Activated T-cell treated with anti-CD3 and anti-CD28 coated beads for 1 hour (primary cell): ENCODE results near the gene ENDOU.

Experiments
- DNase-seq: peaks from one replicate; pipeline ENCODE4 v3.0.0-alpha.2; 2020; ENCODE audit warnings: low read depth

Gene ENDOU

GRCh38 chr12:47757840-47758583, 32.7 kb upstream of the ENDOU start:
- no peak for DNase-seq

- DNase-seq, result no peak
These were observed 32.1 kb upstream of the ENDOU start for GRCh38 chr12:47757364-47757839.

- DNase-seq, result no peak
These were observed 30.6 kb upstream of the ENDOU start for GRCh38 chr12:47755655-47756562.

- DNase-seq, result no peak
These were observed 29.6 kb upstream of the ENDOU start for GRCh38 chr12:47754881-47755280.

GRCh38 chr12:47754126-47754525, 28.8 kb upstream of the ENDOU start:
- DNase-seq, result no peak

- DNase-seq, result no peak
These were observed 28.0 kb upstream of the ENDOU start for GRCh38 chr12:47753021-47754001.

- DNase-seq, result no peak
These were observed 27.3 kb upstream of the ENDOU start for GRCh38 chr12:47752552-47752951.

GRCh38 chr12:47752121-47752520, 26.8 kb upstream of the ENDOU start:
- no peak for DNase-seq

- no peak for DNase-seq
These were observed 26.3 kb upstream of the ENDOU start for GRCh38 chr12:47751561-47751960.

GRCh38 chr12:47750916-47751470, 25.7 kb upstream of the ENDOU start:
- no peak for DNase-seq

GRCh38 chr12:47750229-47750798, 25.0 kb upstream of the ENDOU start:
- DNase-seq, result no peak

- DNase-seq, result no peak
These were observed 23.6 kb upstream of the ENDOU start for GRCh38 chr12:47748899-47749298.

- DNase-seq, result no peak
These were observed 23.2 kb upstream of the ENDOU start for GRCh38 chr12:47748507-47748828.

GRCh38 chr12:47747596-47748506, 22.6 kb upstream of the ENDOU start:
- DNase-seq, result no peak

- no peak for DNase-seq
These were observed 21.8 kb upstream of the ENDOU start for GRCh38 chr12:47747126-47747525.

GRCh38 chr12:47746523-47746922, 21.2 kb upstream of the ENDOU start:
- no peak for DNase-seq

- no peak for DNase-seq
These were observed 20.8 kb upstream of the ENDOU start for GRCh38 chr12:47746073-47746472.

GRCh38 chr12:47745485-47746041, 20.3 kb upstream of the ENDOU start:
- no peak for DNase-seq

GRCh38 chr12:47744778-47745436, 19.6 kb upstream of the ENDOU start:
- DNase-seq, result no peak
